Hematopoietic multipotent progenitor cell treated with erythropoietin and hydrocortisone succinate and interleukin-3 and kit ligand, for 4 days (in vitro differentiated cells): Measurements from ENCODE around the gene SFTPA2.
"Not testable (repeated sequence)": the region's sequence is repeated elsewhere in the genome, so short reads cannot be mapped to it uniquely, and the experiment has no call there.

ENCODE experiments used
- DNase-seq: peaks from one replicate; pipeline ENCODE4 v3.0.0-alpha.2; 2015

SFTPA2 gene

GRCh38 chr10:79509934-79510508, 50.2 kb downstream of the SFTPA2 start:
- DNase-seq, result not testable (repeated sequence)

- DNase-seq, result not testable (repeated sequence)
Observed at GRCh38 chr10:79509306-79509933, 50.8 kb downstream of the SFTPA2 start.

- DNase-seq, result not testable (repeated sequence)
Observed at GRCh38 chr10:79508245-79508644, 52.0 kb downstream of the SFTPA2 start.

GRCh38 chr10:79507440-79508167, 52.6 kb downstream of the SFTPA2 start:
- no peak for DNase-seq
